K562 (cell line): ENCODE measurements around the gene RNF151. TPM values are rescaled to one million over a fixed set of nuclear protein-coding genes. Genes with fewer than 3 reads are reported as not detected.

ENCODE experiments used
- ATAC-seq: fragments of 200-7000 bp; cut with Tn5 transposase; 3 replicates; pipeline ENCODE4 v1.9.1; 2020; ENCODE audit warnings: moderate library complexity
- BruUV-seq: library from RNA; stranded (reverse); fragments of 400-500 nt; replicated peaks from 2 replicates; lab custom pipeline; 2021; lab: Mats Ljungman, UMichigan
- CTCF ChIA-PET: fragments of 300-600 bp; formaldehyde crosslinking; extraction: SDS; loops from one replicate; lab custom pipeline; 2021; ENCODE audit warnings: low intra/inter-chr PET ratio; lab: Yijun Ruan, JAX
- POLR2A ChIA-PET: fragments of 300-600, 350-650 bp; sonication (Branson Sonifier 250); formaldehyde crosslinking; extraction: SDS; loops from one replicate; lab custom pipeline; 2021; ENCODE audit warnings: antibody characterized with exemption, inconsistent platforms; lab: Yijun Ruan, JAX
- DNase-seq, 4 experiments: peaks; one replicate each; pipeline versions ENCODE4 v3.0.0 to v3.0.0-alpha.2; 2011 to 2018; ENCODE audit warnings: low spot score in 3 of 4, mixed read lengths in 3 of 4; ENCODE audit errors: extremely low read depth in 1 of 4
- FAIRE-seq: peaks from 2 replicates; lab custom pipeline; 2011; peaks lifted over from hg19 to GRCh38; lab: Jason Lieb, UNC
- H2AFZ ChIP-seq: 2 replicates; pipeline ENCODE4 v1.6.0; 2011; ENCODE audit warnings: low read depth, low read length, control low read depth, inconsistent platforms
- H3K27ac ChIP-seq: fragments of 200-600 bp; 3 replicates; pipeline ENCODE4 v1.8.0; 2011; ENCODE audit warnings: low read depth, mild to moderate bottlenecking, control low read depth, inconsistent platforms, low read length, moderate library complexity, mixed read lengths; ENCODE audit errors: extremely low read depth
- H3K27me3 ChIP-seq, 2 experiments: fragments of 300-600 bp in 1 of 2; 2 replicates in 1 of 2; 3 replicates in 1 of 2; pipeline versions ENCODE4 v1.6.0 to v1.8.0; 2011; ENCODE audit warnings: inconsistent platforms in 2 of 2, low read length in 2 of 2, mild to moderate bottlenecking in 1 of 2, mixed read lengths in 1 of 2, moderate library complexity in 1 of 2; ENCODE audit not compliant: control insufficient read depth in 2 of 2, insufficient read depth in 2 of 2
- H3K36me3 ChIP-seq: fragments of 300-600 bp; 3 replicates; pipeline ENCODE4 v1.8.0; 2011; ENCODE audit warnings: mild to moderate bottlenecking, low read length, inconsistent platforms; ENCODE audit not compliant: control insufficient read depth, insufficient read depth
- H3K4me1 ChIP-seq, 2 experiments: fragments of 200-600 bp in 1 of 2; replicated peaks in 1 of 2; 2 replicates in 1 of 2; 3 replicates in 1 of 2; pipeline versions ENCODE4 v1.5.1 to v1.8.0; 2011; ENCODE audit warnings: inconsistent platforms in 2 of 2, low read length in 2 of 2, mild to moderate bottlenecking in 1 of 2, mixed read lengths in 1 of 2, moderate library complexity in 1 of 2; ENCODE audit not compliant: control insufficient read depth in 2 of 2, insufficient read depth in 2 of 2
- H3K4me2 ChIP-seq: 2 replicates; pipeline ENCODE4 v1.6.1; 2011; ENCODE audit warnings: low read length, control low read depth, inconsistent platforms, mixed read lengths; ENCODE audit not compliant: insufficient read depth
- H3K4me3 ChIP-seq: fragments of 200-600 bp; sonication (generic), shearing (Covaris generic); 2 replicates; pipeline ENCODE4 v1.5.1; 2016; ENCODE audit warnings: control low read depth, inconsistent platforms
- H3K79me2 ChIP-seq: fragments of 200-600 bp; 3 replicates; pipeline ENCODE4 v1.8.0; 2011; ENCODE audit warnings: low read length, inconsistent platforms; ENCODE audit not compliant: control insufficient read depth, insufficient read depth
- H3K9ac ChIP-seq, 2 experiments: 2 replicates each; pipeline versions ENCODE4 v1.6.0 to v1.6.1; 2011; ENCODE audit warnings: low read depth in 2 of 2, low read length in 2 of 2, control low read depth in 1 of 2, inconsistent platforms in 1 of 2, mild to moderate bottlenecking in 1 of 2, mixed read lengths in 1 of 2; ENCODE audit not compliant: insufficient read depth in 1 of 2
- H3K9me1 ChIP-seq: one replicate; pipeline ENCODE4 v1.6.0; 2011; ENCODE audit warnings: inconsistent platforms, mild to moderate bottlenecking, low read length, moderate library complexity; ENCODE audit not compliant: control insufficient read depth, insufficient read depth
- H3K9me3 ChIP-seq: replicated peaks from 2 replicates; pipeline ENCODE4 v1.5.1; 2011; ENCODE audit warnings: low read depth, low read length, inconsistent platforms; ENCODE audit not compliant: control insufficient read depth, insufficient read depth
- H4K20me1 ChIP-seq: replicated peaks from 2 replicates; pipeline ENCODE4 v1.6.1; 2011; ENCODE audit warnings: low read length, inconsistent platforms, mixed read lengths; ENCODE audit not compliant: control insufficient read depth, insufficient read depth
- BACH1 ChIP-seq: fragments of 200-800 bp; sonication (Bioruptor generic); IDR thresholded peaks from 2 replicates; pipeline ENCODE4 v1.6.1; 2016; ENCODE audit warnings: missing genetic modification characterization, missing compliant biosample characterization
- L3MBTL2 ChIP-seq: fragments of 450-650 bp; IDR thresholded peaks from 2 replicates; pipeline ENCODE4 v1.6.1; 2016; ENCODE audit warnings: mild to moderate bottlenecking, moderate library complexity
- NFIC ChIP-seq: fragments of 450-650 bp; IDR thresholded peaks from 2 replicates; pipeline ENCODE4 v1.6.1; 2017; ENCODE audit warnings: mild to moderate bottlenecking, inconsistent platforms
- SRSF7 ChIP-seq: fragments of 200-400 bp; formaldehyde crosslinking; optimal IDR thresholded peaks from 2 replicates; pipeline ENCODE3; 2017; ENCODE audit warnings: mild to moderate bottlenecking, low read depth, low read length
- TCFL5 ChIP-seq: fragments of 250-450 bp; sonication (Bioruptor Pico); conservative IDR thresholded peaks from 2 replicates; pipeline ENCODE4 v1.6.1; 2021; ENCODE audit warnings: mild to moderate bottlenecking, moderate library complexity, matching md5 sums
- TRIM24 ChIP-seq, 2 experiments: fragments of 450-650 bp; IDR thresholded peaks; 2 replicates each; pipeline ENCODE4 v1.6.1; 2016
- ZNF444 ChIP-seq: fragments of 250-450 bp; sonication (Bioruptor Pico); IDR thresholded peaks from 2 replicates; pipeline ENCODE4 v1.4.0; 2020; ENCODE audit warnings: mild to moderate bottlenecking, moderate library complexity
- WGBS: fragments of 100-300 bp; shearing (Covaris generic); methylation state at CpG from one replicate; pipeline ENCODE4 v1.1.6; 2016; ENCODE audit warnings: low coverage, mixed read lengths; ENCODE audit not compliant: insufficient coverage; ENCODE audit errors: missing lambda C conversion rate; 5-methylcytosine and 5-hydroxymethylcytosine counted together
- in situ Hi-C: fragments of 300-500 bp; cut with MboI; formaldehyde crosslinking; loops from 4 replicates; pipeline ENCODE4 v1.15.0; 2018; ENCODE audit warnings: inconsistent platforms, mixed read lengths
- intact Hi-C: fragments of 100-400 bp; cut with micrococcal nuclease; formaldehyde crosslinking; loops from 2 replicates; pipeline ENCODE4 v1.14.2; 2022
- polyA plus RNA-seq, 8 experiments: library from polyadenylated mRNA; depleted of rRNA in 4 of 8; stranded (reverse) in 5 of 8; unstranded in 3 of 8; fragments of >200 nt; fragmentation: Nextera tagmentation in 2 of 8; fragmentation: Illumina TruSeq in 1 of 8; extraction: Ambion mirVana in 2 of 8; extraction: Trizol in 1 of 8; gene quantifications; 2 replicates each; pipeline versions ENCODE4 v1.2.1 to v1.2.3, GENCODE V29; 2011 to 2014; ENCODE audit warnings: inconsistent platforms in 1 of 8, missing spikeins in 1 of 8
- total RNA-seq, 7 experiments: library from RNA; depleted of rRNA in 6 of 7; stranded (reverse); fragments of >200 nt in 6 of 7; fragmentation: Illumina TruSeq in 2 of 7; extraction: Trizol in 2 of 7; gene quantifications; 2 replicates each; pipeline versions ENCODE4 v1.2.1 to v1.2.3, GENCODE V29; 2011 to 2021; ENCODE audit warnings: low replicate concordance in 1 of 7
- TF ChIP-seq, protein P1 (sequence below): fragments of 450-650 bp; IDR thresholded peaks from one replicate; pipeline ENCODE4 v1.6.1; 2018; ENCODE audit warnings: mild to moderate bottlenecking, moderate library complexity; ENCODE audit not compliant: partially characterized antibody

Gene RNF151
- total and polyA plus RNA-seq, 9 of the 15 experiments (the other 6 are each of a cell fraction or from before 2014, with no cell fraction given) = not detected

GRCh38 chr16:1917665-1918350 is 48.8 kb upstream of the RNF151 start:
- no peak for ATAC-seq
- POLR2A ChIA-PET = no interaction called here
- Histone ChIP-seq H3K4me3 (no peak overlapping the region), H3K4me1 (peaks cover 6 to 64% of the 10 kb centered on the region in 2 experiments; a peak in 4 of 5 replicates), H3K27ac (no peak overlapping the region), H3K36me3 (no peaks in the 10 kb centered on the region), H3K27me3 (peaks cover 22 to 49% of the 10 kb centered on the region in 2 experiments; a peak in 4 of 5 replicates), H4K20me1 (0 out of 2 replicates have a peak, but pooled peaks cover 11% of the 10 kb centered on the region), H3K9me1 (no peaks in the 10 kb centered on the region), H2AFZ (no peak overlapping the region), H3K9me3 (no peaks in the 10 kb centered on the region), H3K9ac (no peak overlapping the region), H3K79me2 (no peaks in the 10 kb centered on the region)
- CTCF ChIA-PET = no interaction called here
- no peak for FAIRE-seq
- no TSS peak for BruUV-seq
- intact Hi-C loops = no loop called here
- DNase-seq = no peak
- in situ Hi-C loops = no loop called here
- 48% methylated on average over 34 of the region's 81 CpGs for WGBS
- TF ChIP-seq ZNF444 (CRISPR knock-in tag) (no peak), L3MBTL2 (no peak), TRIM24 (IDR thresholded peaks at IDR 0.05) (no peak), SRSF7 (no peak), BACH1 (tag) (no peak), NFIC (no peak), TCFL5 (CRISPR knock-in tag) (no peak)
- TF ChIP-seq, protein P1, sequence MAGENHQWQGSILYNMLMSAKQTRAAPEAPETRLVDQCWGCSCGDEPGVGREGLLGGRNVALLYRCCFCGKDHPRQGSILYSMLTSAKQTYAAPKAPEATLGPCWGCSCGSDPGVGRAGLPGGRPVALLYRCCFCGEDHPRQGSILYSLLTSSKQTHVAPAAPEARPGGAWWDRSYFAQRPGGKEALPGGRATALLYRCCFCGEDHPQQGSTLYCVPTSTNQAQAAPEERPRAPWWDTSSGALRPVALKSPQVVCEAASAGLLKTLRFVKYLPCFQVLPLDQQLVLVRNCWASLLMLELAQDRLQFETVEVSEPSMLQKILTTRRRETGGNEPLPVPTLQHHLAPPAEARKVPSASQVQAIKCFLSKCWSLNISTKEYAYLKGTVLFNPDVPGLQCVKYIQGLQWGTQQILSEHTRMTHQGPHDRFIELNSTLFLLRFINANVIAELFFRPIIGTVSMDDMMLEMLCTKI = no peak
- TF ChIP-seq, all 486 proteins: peak for 0
- H3K4me2 ChIP-seq = no peak overlapping the region
